CD4-positive, alpha-beta T cell treated with Interleukin-10 for 1 hour (primary cell): ENCODE data around the gene CEP126.

Source experiments
- DNase-seq: peaks from one replicate; pipeline ENCODE4 v3.0.0-alpha.2; 2020

The CEP126 gene

DNA sequence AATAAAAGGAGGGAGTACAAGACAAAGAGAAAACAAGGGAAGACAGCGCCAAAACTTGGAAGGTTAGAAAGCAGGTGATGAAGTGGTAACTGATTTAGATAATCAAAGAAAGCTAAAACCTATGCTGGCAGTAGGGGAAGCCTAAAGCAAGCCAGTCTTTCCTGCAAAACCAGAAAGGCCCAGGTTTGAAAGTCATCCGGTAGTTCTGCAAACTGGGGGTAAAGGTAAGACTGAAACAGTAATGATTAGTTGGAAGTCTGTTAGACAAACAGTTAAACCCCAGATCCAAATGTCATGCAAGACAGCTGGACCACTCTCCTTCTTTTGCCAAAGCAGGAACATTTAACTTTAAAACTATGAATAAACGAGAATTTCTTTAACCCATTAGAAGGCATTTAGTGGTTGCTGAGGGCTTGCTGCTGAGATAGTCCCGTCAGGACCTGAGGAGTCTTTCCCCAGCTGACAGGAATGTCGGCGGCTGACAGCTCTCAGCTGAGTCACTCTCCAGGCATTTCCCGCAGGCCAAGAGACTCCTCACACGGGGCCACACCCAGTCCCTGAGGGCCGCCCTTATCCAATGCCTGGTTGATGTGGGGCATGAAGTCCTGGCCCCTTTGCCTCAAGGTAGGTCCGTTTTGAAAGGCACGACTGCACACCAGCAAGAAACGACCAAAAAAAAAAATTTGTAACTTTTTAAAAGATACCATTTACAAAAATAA, 96.1 kb downstream of the CEP126 start:
- DNase-seq, result no peak

GRCh38 chr11:102012946-102013345, 98.1 kb downstream of the CEP126 start:
- DNase-seq, result no peak

DNA sequence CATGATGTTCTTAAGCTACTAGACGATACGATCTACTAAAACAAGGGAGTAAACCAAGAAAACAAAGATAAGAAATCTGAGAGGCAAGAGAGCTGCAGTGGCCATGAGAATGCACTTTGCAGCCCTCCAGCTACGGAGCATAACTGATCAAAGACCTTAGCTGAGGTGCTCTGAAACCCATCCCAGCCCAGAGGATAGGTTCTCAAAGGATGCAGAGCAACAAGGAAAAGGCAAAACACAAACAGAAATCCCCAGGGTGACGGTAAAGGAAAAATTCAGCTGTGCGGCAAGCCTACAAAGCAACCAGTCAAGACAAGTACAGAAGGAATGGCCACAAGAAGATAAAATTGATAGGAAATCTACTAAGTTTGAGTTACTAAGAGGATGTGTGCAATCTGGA, 99.9 kb downstream of the CEP126 start:
- no peak for DNase-seq

DNA sequence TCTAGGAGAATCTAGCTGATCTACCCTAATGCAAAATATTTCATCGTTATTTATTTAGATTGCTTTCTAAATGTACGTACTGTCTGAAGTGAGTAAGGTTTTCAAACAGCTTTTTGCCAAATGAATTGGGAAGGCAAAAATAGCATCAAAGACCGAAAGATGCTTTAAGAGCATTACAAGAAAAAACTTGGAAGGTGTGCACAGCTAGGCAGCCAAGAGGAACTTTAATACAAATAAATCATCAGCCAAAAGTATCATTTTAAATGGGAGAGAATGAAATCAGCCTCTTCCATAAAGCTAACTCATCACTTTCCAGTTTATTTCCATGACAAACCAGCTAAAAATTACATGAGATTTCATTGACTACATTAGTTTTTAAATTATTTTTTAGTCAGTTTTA, 102.2 kb downstream of the CEP126 start:
- no peak for DNase-seq

DNA sequence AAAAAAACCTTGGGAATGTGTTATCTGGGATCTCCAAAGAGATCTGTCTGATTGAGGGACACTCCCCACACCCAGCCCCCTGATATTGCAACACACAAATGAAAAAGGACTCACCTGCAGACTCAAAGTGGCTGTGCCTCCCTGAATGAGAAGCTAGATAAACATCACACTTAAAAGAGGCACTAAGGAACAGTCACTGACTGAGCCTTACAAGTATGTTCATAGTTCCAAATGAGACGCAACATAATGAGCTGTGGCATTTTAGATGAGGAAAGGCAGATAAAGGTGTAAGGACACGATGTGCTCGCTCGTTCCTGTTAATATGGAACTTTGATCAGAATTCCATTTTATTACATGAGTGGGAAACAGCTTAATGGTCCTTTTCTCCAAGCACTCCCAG, 111.4 kb downstream of the CEP126 start:
- no peak for DNase-seq

GRCh38 chr11:102026959-102027358, 112.1 kb downstream of the CEP126 start:
- DNase-seq, result no peak

DNA sequence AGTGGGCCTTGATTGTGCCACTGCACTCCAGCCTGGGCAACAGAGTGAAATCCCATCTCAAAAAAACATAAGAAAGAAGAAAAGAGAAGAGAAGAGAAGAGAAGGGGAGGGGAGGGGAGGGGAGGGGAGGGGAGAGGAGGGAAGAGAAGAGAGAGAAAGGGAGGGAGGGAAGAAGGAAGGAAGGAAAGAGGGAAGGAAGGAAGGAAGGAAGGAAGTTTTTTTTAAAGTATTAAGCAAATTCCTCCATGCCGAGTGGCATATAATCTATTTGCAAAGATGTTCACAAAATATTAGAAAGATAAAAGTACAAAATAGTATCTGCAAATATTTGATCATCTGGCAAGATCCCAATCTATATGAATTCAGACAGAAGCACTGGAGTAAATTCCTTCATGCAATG, 121.9 kb downstream of the CEP126 start:
- no peak for DNase-seq

GRCh38 chr11:102046841-102047240, 132.0 kb downstream of the CEP126 start:
- DNase-seq, result no peak

- peak; percentile 44 for DNase-seq
These were observed 132.6 kb downstream of the CEP126 start, which contains the start of gene CFAP300 for GRCh38 chr11:102047305-102047924. Gene CFAP300 (plus strand): TSS chr11:102047437. CDS start chr11:102047471, 34 bp downstream.
